KBM-7 (cell line): ENCODE measurements around the gene ATP6V0A1.
"Not testable (repeated sequence)": the region's sequence is repeated elsewhere in the genome, so short reads cannot be mapped to it uniquely, and the experiment has no call there.

Experiments
- DNase-seq: peaks from one replicate; pipeline ENCODE4 v3.0.0-alpha.2; 2015
- in situ Hi-C: fragments of 300-500 bp; cut with MboI; formaldehyde crosslinking; loops from 2 replicates; pipeline ENCODE4 v1.14.3; 2020; ENCODE audit warnings: low sequenced_read_pairs, low pct_unique_long_range_greater_than_20kb, mixed read lengths

Gene ATP6V0A1

DNA sequence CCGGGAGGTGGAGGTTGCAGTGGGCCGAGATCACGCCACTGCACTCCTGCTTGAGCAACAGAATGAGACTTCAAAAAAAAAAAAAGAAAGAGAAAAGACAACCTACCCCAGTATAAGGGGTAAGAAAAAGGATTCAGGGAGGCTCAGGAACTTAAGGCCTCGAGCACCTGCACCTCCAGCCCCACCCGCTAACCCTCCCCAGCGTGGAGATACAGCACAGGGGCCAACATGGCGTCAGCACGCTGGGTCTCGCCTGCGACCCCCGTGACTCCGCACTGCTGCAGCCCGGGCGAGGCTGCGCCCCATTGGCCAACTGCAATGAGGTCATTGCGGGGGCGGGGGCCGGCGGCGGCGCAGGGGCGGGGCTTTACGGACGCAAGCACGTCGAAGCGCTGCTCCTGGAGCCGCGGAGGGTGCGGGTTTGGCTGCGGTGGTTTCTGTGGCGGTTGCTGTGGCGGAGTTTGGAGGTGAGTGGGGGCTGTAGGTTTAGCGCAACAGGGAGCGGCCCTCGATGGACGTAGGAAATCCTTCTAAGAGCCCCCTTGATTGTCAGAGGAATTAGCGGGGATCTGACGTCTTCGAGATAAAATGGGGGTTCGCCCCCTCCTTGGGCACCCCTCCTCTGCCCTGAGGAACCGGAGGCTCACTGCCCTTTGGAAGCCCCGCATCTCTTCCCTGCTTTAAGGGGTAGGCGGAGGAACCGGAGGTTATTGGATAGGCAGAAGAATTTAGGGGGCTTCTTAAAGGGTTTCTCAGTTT, at the start of gene ATP6V0A1:
ATP6V0A1 (plus strand) TSS at position 382 of the 759 bp plus-strand sequence. CDS start 2,017 bp downstream, outside the sequence.
- DNase-seq = peak; percentile 80
- in situ Hi-C loops = no loop called here

- no peak for DNase-seq
- in situ Hi-C loops = loop anchor here (10.0 kb wide), 1 partner anchor 95 kb away; no protein-coding TSS in a partner anchor
These were observed 49.0 kb upstream of the ATP6V0A1 start for GRCh38 chr17:42409523-42410318.

DNA sequence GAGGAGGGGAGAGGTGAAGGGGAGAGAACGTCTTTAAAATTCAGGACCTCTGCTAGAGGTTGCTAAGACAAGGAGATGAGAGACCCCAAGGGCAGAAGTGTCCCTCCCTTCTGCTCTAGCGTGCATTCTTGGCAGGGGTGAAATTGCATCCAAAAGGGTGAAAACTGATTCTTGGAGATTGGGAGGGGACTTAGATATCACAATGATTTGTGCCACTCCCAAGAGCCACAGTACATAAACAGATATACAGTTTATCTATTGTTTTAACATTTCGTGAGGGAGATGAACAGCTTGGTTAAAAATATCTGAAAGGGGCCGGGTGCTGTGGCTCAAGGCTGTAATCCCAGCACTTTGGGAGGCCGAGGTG, 48.4 kb upstream of the ATP6V0A1 start:
- no peak for DNase-seq
- in situ Hi-C loops = no loop called here

DNA sequence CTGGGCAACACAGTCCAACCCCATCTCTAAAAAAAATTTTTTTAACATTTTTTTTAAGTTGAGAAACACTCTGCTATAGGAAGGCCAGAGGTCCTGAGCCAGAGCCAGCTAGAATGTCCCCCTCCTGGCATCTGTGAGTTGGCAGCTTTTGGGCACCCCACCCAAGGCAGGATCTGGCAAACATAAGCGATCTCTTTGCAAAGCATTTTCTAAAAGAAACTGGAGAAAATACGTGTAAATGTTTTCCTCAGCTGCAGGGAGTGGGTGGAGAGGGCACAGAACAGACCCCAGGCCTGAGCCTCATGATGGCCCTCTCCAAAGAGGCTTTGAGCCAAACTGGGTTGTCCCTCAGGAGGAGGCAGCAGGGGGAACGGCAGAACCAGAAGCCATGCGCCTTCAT, 47.3 kb upstream of the ATP6V0A1 start:
- in situ Hi-C loops = no loop called here
- no peak for DNase-seq

DNA sequence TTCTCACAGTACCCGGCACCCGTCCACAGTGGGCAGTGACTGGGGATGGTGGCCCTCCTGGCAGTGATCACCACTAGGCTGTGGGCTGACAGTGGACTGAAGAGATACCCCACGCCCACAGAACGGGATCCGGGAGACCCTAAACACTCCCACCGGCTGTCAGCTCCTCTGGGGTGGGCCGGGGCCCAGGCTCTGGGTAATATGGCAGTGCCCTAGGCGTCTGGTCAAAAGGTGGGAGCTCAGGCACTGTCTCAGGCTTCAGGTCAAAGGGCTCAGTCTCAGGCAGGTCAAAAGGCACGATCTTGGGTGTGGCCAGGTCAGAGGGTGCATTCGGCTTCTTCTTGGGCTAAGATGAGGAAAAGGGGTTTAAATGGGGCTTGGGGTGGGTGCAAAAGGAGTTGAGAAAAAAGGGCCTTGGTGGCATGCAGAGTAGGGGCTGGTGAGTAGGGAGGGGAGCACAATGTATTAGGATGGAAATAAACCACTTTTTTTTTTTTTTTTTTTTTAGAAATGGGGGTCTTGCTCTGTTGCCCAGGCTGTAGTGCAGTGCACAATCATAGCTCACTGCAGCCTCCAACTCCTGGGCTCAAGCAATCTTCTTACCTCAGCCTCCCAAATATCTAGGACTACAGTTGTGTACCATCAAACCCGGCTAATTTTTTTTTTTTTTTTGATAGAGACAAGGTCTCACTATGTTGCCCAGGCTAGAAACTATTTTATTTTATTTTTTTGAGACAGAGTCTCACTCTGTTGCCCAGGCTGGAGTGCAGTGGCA, 46.6 kb upstream of the ATP6V0A1 start:
- in situ Hi-C loops = no loop called here

GRCh38 chr17:42413464-42414040, 45.1 kb upstream of the ATP6V0A1 start:
- no peak for DNase-seq

More for the DNA sequence above, 46.6 kb upstream of the ATP6V0A1 start:
- DNase-seq = no peak

DNA sequence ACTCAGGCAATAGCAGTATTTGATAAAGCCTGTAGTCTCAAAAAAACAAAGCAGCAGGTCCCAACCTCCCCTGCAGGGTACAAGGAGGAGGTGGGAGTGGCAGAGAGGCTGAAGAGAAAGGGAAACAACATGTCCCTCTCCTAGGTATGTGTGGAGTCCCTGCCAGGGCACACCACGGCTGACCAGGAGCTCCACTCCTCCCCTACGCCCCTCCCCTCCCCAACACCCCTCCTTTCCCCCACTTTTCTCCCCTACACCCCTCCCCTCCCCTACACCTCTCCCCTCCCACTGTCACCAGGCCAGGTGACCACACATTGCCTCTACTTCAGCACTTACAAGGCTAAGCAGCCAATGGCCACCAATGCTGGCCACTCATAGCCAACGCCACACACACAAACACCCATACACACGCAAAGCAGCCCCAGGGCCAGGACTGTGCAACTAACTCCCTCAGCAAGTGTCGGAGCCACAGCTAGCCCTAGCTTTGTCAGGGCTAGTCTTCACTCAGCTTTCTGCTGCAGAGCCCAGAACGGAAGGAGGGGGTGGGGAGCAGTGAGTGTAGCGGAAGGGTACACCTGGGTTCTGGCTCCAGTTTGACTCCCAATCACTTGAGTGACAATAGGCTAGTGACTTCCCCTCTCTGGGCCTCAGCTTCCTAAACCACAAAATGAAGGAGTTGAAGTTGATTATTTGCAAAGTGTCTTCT, 43.8 kb upstream of the ATP6V0A1 start:
- in situ Hi-C loops = no loop called here
- DNase-seq = peak; percentile 96

More at GRCh38 chr17:42413464-42414040, 45.1 kb upstream of the ATP6V0A1 start:
- in situ Hi-C loops = no loop called here

DNA sequence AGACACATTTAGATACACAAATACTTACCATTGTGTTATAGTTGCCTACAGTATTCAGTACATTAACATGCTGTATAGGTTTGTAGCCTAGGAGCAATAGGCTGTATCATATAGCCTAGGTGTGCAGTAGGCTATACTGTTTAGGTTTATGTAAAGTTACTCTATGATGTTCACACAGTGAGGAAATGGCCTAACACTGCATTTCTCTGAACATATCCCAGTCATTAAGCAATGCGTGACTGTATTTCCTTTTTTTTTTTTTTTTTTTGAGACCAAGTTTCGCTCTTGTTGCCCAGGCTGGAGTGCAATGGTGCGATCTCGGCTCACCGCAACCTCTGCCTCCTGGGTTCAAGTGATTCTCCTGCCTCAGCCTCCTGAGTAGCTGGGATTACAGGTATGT, 40.7 kb upstream of the ATP6V0A1 start:
- DNase-seq = not testable (repeated sequence)

GRCh38 chr17:42421136-42421506, 37.6 kb upstream of the ATP6V0A1 start:
- in situ Hi-C loops = no loop called here
- DNase-seq = no peak

More for the DNA sequence above, 40.7 kb upstream of the ATP6V0A1 start:
- in situ Hi-C loops = not testable (repeated sequence)

DNA sequence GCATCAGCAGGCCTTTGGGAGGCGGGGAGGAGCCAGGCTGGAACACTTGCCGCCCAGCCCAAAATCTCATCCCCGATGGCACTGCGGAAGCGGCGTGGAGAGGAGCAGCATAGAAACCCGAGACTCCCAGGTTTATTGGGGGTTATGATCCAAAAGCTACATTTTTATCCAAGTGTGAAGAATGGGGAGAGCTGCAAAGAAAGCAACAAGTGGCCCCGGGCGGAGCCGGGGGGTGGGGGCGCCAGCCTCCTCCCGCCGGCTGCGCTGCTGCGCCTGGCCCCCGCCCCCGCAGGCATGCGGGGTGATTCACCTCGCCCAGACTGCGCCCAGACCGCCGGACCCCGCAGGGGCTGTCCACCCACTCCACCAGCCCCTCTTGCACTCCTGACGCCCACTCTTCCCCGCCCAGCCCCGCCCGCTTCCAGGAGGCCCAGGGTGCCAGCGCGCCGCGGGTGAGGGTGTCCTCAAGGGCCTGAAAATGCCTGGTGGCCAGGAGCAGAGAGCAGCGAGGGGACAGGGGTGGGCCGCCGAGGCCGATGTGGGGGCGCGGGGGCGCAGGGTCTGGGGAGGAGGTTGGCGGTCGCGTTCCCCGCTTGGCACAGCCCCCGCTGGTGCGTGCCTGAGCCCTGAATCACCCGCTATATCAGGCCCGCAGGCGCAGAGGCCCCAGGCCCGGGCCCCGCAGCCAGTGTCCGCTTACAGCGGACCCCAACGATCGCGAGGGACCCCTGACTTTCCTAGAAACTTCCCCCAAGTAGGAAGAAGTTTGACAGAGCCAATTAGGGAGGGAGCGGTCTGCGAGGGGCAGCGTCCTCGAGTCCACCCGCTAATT, 37.0 kb upstream of the ATP6V0A1 start:
- in situ Hi-C loops = no loop called here
- DNase-seq = no peak

DNA sequence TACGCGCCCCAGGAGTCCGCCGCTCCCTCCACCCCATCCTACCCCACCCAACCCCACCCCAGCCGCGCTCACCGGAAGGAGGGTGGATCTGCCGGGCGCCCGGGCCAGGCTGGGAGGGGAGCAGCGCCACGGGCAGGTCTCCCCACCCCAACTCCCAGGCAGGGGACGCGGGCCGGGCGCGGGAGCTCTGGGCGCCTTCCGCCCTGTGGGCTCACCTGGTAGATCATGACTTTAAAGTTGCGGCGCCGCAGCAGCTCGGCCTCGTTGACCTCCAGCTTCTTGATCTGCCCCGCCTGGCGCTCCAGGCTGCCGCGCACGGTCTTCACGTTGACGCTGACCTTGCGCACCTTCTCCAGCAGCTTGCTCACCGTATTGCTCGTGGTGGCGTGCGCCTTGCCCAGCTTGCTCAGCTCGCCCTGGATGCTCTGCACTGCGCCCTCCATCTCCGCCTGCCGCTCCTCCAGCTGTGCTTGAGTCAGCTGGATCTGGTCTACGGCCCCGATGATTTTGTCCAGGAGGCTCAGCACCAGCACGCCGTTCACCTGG, 36.2 kb upstream of the ATP6V0A1 start:
- in situ Hi-C loops = no loop called here
- no peak for DNase-seq

- peak; percentile 83 for DNase-seq
- in situ Hi-C loops = no loop called here
These were observed 35.5 kb upstream of the ATP6V0A1 start, which contains the start of gene CAVIN1 for GRCh38 chr17:42422958-42423712. CAVIN1 (minus strand) TSS chr17:42423256; CDS start chr17:42423097, 159 bp downstream.

GRCh38 chr17:42423766-42424165, 34.9 kb upstream of the ATP6V0A1 start:
- in situ Hi-C loops = no loop called here
- DNase-seq = no peak

GRCh38 chr17:42424991-42425610, 33.6 kb upstream of the ATP6V0A1 start:
- no peak for DNase-seq
- in situ Hi-C loops = no loop called here

DNA sequence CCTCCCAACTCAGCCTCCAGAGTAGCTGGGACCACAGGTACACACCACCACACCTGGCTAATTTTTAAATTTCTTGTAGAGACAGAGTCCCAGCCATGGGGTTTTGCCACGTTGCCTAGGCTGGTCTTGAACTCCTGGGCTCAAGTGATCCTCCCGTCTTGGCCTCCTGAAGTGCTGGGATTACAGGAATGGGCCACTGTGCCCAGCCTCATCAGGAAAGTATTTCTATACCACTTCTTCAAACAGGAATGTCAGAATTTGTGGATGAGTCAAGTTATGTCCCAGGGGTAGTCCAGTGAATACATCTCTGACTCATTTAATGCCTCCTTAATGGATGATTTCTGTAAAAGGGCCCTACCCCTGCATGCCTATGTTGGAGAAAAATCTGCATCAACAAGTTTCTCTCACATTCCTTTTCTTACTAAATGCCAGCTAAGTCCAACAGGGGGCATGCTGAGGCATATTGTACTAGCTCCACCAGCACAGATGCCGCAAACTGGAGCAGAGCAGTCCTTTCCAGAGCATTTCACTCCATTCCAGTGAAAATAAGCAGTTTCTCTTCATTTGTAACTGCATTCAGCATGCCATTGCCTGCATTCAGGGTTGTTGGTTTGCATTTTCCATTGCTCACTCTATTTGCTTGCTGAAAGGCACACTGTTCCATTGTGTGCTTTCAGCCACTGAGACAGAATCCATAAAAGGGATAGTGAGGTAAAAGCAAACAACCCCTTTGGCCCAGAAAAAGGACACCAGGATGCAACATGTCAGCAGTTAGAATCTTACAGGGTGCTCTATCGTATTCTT, 30.3 kb upstream of the ATP6V0A1 start:
- peak; percentile 75 for DNase-seq
- in situ Hi-C loops = no loop called here
